ENCODE data around the gene SPATS2. TPM values are rescaled to one million over a fixed set of nuclear protein-coding genes. Genes with fewer than 3 reads are reported as not detected.
A peak's percentile ranks its signal among the peaks of the same experiment; 100 is the strongest.

Gene SPATS2
- total RNA-seq, 4 donors from 2014 or later: 3.3 to 46.0 (median 16.0) TPM

- Histone ChIP-seq H3K4me1 (peaks cover 7 to 36% of the 10 kb centered on the region in 2 donors), H3K4me3 (no peak overlapping the region), H3K27me3 (peaks cover 16 to 36% of the 10 kb centered on the region in 2 donors), H3K27ac (no peak overlapping the region), H3K9me3 (no peaks in the 10 kb centered on the region), H3K36me3 (no peaks in the 10 kb centered on the region)
- intact Hi-C loops (cut with DNase I; ENCODE audit: low total_unique reads): loop anchor here (10.0 kb wide), 1 partner anchor 60 kb away; no protein-coding TSS in a partner anchor
- TF ChIP-seq, protein P1, sequence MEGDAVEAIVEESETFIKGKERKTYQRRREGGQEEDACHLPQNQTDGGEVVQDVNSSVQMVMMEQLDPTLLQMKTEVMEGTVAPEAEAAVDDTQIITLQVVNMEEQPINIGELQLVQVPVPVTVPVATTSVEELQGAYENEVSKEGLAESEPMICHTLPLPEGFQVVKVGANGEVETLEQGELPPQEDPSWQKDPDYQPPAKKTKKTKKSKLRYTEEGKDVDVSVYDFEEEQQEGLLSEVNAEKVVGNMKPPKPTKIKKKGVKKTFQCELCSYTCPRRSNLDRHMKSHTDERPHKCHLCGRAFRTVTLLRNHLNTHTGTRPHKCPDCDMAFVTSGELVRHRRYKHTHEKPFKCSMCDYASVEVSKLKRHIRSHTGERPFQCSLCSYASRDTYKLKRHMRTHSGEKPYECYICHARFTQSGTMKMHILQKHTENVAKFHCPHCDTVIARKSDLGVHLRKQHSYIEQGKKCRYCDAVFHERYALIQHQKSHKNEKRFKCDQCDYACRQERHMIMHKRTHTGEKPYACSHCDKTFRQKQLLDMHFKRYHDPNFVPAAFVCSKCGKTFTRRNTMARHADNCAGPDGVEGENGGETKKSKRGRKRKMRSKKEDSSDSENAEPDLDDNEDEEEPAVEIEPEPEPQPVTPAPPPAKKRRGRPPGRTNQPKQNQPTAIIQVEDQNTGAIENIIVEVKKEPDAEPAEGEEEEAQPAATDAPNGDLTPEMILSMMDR (IDR thresholded peaks at IDR 0.05): no peak
- TF ChIP-seq POLR2A (IDR thresholded peaks at IDR 0.05): no peak
- DNase-seq: no peak
Observed at GRCh38 chr12:49344486-49345050, 22.7 kb upstream of the SPATS2 start.

GRCh38 chr12:49345051-49345824, 22.0 kb upstream of the SPATS2 start:
- TF ChIP-seq, protein P1 (IDR thresholded peaks at IDR 0.05): no peak
- no peak for TF ChIP-seq POLR2A (IDR thresholded peaks at IDR 0.05)
- H3K27ac ChIP-seq: no peak overlapping the region
- no peaks in the 10 kb centered on the region for H3K9me3 ChIP-seq
- intact Hi-C loops (cut with DNase I; ENCODE audit: low total_unique reads): loop anchor here (10.0 kb wide), 1 partner anchor 60 kb away; no protein-coding TSS in a partner anchor
- H3K4me3 ChIP-seq: peak overlapping the region; percentile 0 to 18
- H3K4me1 ChIP-seq: peaks cover 7 to 36% of the 10 kb centered on the region in 2 donors
- peaks cover 16 to 36% of the 10 kb centered on the region in 2 donors for H3K27me3 ChIP-seq
- H3K36me3 ChIP-seq: no peaks in the 10 kb centered on the region
- DNase-seq: no peak

- Histone ChIP-seq H3K27me3 (peaks cover 16 to 36% of the 10 kb centered on the region in 2 donors), H3K27ac (no peak overlapping the region), H3K4me3 (peak overlapping the region; percentile 6 to 18), H3K36me3 (no peaks in the 10 kb centered on the region), H3K4me1 (peaks cover 7 to 36% of the 10 kb centered on the region in 2 donors), H3K9me3 (no peaks in the 10 kb centered on the region)
- TF ChIP-seq POLR2A (IDR thresholded peaks at IDR 0.05): no peak
- TF ChIP-seq, protein P1 (IDR thresholded peaks at IDR 0.05): no peak
- intact Hi-C loops (cut with DNase I; ENCODE audit: low total_unique reads): loop anchor here (10.0 kb wide), 1 partner anchor 61 kb away; no protein-coding TSS in a partner anchor
- DNase-seq: no peak
Observed at GRCh38 chr12:49345825-49346658, 21.2 kb upstream of the SPATS2 start.

GRCh38 chr12:49346659-49347310, 20.5 kb upstream of the SPATS2 start, which contains the start of gene DNAJC22:
Gene DNAJC22, plus strand, starts transcription at chr12:49346888. Its CDS starts 1,985 bp downstream, at chr12:49348873.
- Histone ChIP-seq H3K27ac (no peak within 1 kb of the TSS), H3K4me3 (peak within 1 kb of the TSS; percentile 6 to 18), H3K27me3 (peaks cover 16 to 36% of the 10 kb centered on the region in 2 donors), H3K4me1 (peaks cover 7 to 36% of the 10 kb centered on the region in 2 donors), H3K9me3 (no peaks in the 10 kb centered on the region), H3K36me3 (no peaks in the 10 kb centered on the region)
- intact Hi-C loops (cut with DNase I; ENCODE audit: low total_unique reads): loop anchor here (10.0 kb wide), 1 partner anchor 62 kb away; no protein-coding TSS in a partner anchor
- TF ChIP-seq POLR2A (IDR thresholded peaks at IDR 0.05): no peak
- TF ChIP-seq, protein P1 (IDR thresholded peaks at IDR 0.05): no peak
- DNase-seq: no peak
